AG09319 (cell line): Measurements from ENCODE around the gene ZNF512B.
"Not testable (repeated sequence)": the region's sequence is repeated elsewhere in the genome, so short reads cannot be mapped to it uniquely, and the experiment has no call there.

Experiments used
- DNase-seq: peaks from one replicate; pipeline ENCODE4 v3.0.0-alpha.2; 2010; ENCODE audit warnings: low read depth; ENCODE audit errors: extremely low read depth
- CTCF ChIP-seq: IDR thresholded peaks from 2 replicates; pipeline ENCODE4 v1.5.1; 2011; ENCODE audit warnings: low read depth, mild to moderate bottlenecking, inconsistent platforms, low read length, moderate library complexity

Gene ZNF512B

GRCh38 chr20:63969838-63970713 lies at the start of gene ZNF512B:
Gene ZNF512B, minus strand, starts transcription at chr20:63969930. Its CDS starts 1,980 bp downstream, at chr20:63967950.
- no peak for DNase-seq
- TF ChIP-seq CTCF = no peak

- no peak for DNase-seq
- no peak for TF ChIP-seq CTCF
These were observed 45.9 kb upstream of the ZNF512B start for GRCh38 chr20:64015635-64016034.

- DNase-seq = not testable (repeated sequence)
These were observed 42.8 kb upstream of the ZNF512B start for GRCh38 chr20:64012385-64013154.

- no peak for DNase-seq
- no peak for TF ChIP-seq CTCF
These were observed 41.6 kb upstream of the ZNF512B start for GRCh38 chr20:64011366-64011779.

- TF ChIP-seq CTCF = no peak
- peak; percentile 50 for DNase-seq
These were observed 41.0 kb upstream of the ZNF512B start for GRCh38 chr20:64010711-64011237.

GRCh38 chr20:64009811-64010387 lies 40.2 kb upstream of the ZNF512B start:
- TF ChIP-seq CTCF = no peak
- DNase-seq = no peak

- no peak for TF ChIP-seq CTCF
- DNase-seq = no peak
These were observed 37.2 kb upstream of the ZNF512B start for GRCh38 chr20:64006902-64007301.
